LNCAP (cell line): Measurements from ENCODE around the gene KIF1B.

ENCODE experiments used
- TF ChIP-seq, protein P1 (sequence below): fragments of 450-650 bp; IDR thresholded peaks from 2 replicates; pipeline ENCODE4 v1.5.1; 2017; ENCODE audit warnings: mild to moderate bottlenecking

KIF1B gene

DNA sequence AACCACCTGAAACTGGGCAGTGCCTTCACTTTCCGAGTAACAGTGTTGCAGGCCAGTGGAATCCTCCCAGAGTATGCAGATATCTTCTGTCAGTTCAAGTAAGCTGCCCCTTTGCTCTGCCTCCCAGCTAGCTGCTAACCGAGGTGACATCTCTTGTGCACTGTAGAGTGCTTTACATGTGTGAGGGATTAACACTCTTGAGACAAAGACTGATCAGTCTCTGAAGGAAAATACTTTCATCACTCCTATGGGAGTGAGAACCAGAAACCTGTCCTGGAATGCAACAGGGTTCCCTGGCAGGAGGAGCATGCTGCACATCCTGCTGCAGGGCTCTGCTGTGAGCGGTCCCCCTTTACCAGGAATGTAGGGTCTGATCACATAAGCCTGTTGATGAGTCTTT is 127.1 kb downstream of the KIF1B start:
- TF ChIP-seq, protein P1, sequence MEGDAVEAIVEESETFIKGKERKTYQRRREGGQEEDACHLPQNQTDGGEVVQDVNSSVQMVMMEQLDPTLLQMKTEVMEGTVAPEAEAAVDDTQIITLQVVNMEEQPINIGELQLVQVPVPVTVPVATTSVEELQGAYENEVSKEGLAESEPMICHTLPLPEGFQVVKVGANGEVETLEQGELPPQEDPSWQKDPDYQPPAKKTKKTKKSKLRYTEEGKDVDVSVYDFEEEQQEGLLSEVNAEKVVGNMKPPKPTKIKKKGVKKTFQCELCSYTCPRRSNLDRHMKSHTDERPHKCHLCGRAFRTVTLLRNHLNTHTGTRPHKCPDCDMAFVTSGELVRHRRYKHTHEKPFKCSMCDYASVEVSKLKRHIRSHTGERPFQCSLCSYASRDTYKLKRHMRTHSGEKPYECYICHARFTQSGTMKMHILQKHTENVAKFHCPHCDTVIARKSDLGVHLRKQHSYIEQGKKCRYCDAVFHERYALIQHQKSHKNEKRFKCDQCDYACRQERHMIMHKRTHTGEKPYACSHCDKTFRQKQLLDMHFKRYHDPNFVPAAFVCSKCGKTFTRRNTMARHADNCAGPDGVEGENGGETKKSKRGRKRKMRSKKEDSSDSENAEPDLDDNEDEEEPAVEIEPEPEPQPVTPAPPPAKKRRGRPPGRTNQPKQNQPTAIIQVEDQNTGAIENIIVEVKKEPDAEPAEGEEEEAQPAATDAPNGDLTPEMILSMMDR: no peak

DNA sequence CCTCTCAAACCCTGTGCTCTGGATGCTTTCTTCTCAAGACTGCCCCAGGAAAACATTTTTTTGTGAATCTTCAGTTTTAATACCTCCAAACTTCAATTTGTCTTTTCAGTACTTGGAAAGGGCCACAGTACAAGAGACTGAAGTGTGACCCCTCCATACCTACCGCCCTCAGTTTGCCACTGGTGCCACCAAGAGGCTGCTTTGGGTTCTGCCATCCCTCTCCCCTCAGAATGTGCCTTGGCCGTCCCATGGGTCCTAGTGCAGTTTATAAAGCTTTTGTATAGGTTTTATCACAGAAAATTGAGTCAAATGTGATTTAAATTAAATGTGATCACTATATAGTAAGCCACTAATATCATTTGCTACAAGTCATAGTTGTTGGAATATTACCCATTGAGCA is 127.7 kb downstream of the KIF1B start:
- TF ChIP-seq, protein P1: peak; percentile 84

DNA sequence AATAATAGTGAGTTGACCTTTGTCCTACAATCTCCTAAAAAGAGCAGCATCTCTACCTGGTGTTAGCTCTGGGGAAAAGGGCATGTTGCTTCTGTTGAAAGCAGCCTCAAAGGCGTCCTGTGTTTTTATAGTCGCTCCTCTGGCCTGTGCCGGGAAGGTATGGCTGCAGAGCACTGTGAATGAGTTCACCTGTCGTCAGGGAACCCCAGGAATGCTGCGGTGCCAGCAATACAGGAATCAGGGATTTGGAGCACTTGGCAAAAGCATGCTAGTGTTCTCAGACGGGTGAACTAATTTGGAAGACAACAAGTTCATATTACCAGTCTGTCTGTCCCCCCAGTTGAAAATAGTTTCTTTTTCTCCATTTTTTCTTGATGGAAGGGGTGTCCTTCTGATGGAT is 128.2 kb downstream of the KIF1B start:
- TF ChIP-seq, protein P1: no peak

DNA sequence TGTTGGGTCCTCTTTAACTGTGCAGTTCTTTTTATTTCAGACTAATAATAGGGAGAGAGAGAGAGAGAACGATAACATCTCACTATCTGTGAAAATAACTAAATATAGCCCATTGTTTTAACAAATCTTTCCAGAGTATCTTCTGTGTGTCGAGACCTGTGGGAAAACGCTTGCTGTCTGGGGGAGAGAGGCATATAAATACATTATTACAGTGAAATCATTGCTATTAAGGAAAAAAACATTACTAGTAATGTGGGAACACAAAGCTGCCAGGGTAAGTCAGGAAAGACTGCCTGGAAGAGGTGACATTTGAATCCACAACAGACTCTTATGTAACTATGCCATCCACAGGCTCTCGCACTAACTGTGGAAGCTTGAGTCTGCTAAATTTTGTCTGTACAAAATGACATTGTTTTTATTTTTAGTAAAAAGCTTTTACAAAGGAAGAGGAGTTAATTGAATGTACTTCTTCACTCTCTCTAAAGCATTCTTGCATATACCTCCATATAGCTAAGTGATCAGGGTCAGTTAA is 128.7 kb downstream of the KIF1B start:
- TF ChIP-seq, protein P1: no peak

DNA sequence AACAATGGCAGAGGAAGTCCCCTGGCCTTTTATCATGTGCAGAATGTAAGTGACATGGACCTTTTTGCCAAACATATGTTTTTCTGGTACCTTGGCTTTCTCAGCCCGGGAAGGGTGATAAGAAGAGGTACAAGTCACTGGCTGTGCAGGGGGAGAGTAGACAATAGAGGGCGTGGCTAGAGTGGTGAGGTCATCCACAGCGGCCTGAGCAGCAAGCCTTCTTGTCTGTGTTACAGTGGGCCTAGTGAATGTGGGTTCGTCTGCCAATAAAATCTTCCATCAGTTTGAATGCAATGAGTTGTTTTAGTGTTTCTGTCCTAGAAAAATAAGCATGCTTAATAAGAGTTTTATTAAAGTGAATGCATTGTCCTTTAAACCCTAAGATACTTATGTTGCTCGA is 129.4 kb downstream of the KIF1B start:
- TF ChIP-seq, protein P1: no peak

DNA sequence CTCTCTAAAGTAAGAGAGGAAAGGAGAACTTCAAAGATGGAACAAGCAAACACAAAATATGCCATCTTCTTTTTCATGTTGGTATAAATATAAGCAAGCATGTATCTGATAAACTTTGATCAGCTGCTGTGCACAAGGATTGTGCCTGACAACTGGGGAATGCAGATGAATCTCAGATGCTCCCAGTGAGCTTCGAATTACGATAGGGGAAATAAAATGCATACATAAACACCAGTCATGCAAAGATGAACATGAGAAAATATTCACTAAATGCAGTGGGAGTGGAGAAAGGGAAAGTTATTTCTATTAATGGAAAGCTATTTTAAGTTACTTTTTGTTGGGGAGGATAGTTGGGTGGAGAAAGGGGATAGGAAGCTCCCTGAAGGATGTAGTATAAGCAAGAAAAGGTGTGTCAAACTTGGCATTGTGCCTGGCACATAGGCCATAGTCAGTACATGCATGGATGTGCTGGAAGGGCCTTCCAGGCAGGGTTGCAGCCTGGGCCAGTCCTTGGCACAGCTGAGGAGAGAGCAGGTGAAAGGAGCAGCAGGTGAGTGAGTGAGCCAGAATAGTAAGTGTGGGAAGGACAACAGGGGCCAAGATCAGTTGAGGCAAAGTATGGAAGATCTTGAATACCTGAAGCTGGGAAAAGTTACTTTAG is 130.7 kb downstream of the KIF1B start:
- TF ChIP-seq, protein P1: no peak

DNA sequence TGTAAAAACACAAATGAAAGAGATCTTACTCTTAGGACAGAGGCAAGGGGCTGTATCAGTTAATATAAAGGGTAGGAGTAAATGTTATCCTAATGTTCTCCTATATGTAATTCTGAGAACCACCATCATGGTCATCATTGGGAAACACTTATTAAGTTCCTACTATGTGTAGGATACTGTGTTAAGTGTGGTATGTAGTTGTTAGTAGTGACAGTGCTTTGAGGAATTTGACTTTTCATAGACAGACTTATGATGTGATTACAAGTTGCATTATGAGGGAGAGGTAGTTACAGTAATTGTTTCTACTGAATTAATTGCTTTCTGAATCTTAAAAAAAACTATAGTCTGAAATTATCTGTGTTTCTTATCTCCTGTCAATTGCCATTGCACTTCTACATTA is 136.7 kb downstream of the KIF1B start:
- TF ChIP-seq, protein P1: no peak

DNA sequence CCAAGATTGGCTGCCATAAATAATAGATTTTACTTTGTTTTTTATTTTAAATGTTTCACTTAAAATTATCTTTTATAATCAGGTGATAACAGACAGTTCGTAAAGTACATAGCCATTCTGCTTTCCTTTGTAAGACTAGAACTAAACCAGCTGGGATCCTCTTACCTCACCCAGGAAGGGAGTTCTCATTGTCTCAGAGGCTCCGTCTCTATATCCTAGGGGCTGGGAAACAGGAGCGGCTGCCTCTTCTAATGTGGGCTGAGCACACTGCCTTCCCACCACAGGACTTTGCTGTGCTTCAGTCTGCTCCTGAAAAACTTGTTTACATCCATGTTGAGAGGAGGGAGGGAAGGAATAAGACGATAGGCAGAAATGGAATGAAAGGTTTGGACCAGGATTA is 142.9 kb downstream of the KIF1B start:
- TF ChIP-seq, protein P1: no peak
